ENCODE results near the gene PLCB2.

Gene PLCB2

DNA sequence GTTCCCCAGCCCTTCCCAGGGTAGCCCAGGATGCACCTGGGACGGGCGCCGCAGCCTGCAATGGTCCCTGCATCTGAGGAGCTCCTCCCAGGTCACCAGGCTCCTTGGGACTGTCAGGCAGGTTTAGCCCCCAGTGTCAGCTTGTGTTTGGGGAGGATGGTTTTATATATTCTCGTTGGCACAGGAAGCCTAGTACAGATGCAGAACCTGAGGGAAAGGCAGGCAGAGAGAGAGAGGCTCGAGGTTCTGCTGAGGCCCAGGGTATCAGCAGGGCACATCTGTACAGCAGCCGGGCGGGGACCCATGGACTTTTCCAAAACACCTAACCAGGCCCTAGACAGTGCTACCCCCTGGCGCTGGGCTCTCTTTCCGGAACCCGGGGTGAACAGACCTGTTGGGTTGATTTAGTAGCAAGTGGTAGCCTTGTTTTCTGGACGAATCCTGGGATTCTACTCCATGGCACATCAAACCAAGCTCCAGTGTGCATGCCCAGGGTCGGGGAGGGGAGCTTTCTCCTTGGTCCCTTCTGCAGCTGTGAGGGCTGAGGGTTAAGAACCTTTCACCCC, 60.2 kb downstream of the PLCB2 start:
- DNase-seq, result no peak

DNA sequence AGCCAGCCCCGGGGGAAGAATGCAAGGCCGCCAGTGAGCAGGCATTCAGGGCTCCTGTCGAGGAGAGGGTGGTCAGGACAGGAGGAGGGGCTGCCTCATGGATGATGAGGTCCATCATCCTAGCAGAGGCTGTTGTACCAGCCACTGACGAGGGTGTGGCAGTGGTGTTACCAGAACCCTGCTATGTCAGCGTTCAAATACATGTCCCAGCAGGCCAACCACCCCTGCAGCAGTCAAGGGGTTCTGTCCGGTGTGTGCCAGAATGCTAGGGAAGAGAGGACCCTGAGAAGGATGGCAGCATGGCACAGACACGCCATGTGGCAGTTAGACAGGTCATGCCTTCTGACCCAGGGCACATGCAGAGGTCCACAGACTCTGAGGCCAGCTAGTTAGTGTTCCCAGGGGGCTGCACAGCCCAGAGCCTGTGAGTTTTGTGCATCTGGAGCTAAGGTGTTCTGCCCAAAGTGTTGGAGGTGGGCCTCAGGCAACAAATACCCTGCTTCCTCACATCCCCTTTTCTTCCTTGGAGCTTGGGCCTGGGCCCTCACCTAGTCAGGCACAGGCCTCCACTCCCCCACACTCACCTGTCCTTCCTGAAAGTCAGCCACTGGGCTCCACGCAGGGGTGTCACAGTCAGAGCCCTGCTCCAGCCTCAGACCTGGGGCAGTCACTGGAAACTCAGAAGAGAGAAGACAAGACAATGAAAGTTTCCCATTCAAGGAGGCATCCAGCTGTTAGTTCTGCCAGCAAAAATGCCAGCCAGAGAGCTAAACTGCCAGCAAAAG, 61.0 kb downstream of the PLCB2 start:
- no peak for DNase-seq

DNA sequence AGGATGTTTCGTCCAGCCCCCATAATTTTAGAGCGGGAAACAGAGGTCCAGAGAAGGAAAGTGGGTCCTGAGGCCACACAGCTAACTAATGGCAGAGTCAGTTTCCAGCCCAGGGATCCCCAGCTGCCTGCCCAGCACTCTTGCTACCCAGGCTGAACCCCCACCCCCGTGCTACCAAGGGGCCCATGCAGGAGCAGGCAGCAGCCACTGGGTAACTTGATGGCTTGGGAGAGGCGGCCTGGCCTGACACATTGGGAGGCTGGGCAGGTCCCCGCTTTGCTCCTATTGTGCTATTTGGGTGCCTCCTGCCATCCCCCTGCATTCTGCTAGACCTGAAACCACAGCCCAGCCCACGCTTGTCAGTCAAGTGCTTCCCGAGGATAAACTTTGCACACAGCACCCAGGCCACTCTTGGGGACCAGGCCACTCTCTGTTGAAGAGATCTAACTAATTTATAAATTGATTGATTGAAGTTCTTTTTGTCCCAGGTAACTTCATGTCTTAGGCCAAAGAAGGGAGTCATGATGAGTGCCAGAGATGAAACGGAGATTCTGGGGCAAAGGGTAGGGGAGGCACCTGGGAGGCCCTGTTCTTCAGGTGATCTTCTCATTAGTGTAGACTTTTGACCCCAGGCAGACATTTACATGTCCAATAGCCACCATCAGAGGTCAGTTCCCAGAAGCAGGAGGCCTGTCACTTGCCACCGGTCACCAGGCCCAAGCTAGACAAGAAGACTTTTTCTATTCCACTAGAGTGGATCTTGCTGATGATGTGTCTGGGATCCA, 61.9 kb downstream of the PLCB2 start:
- DNase-seq, result no peak

DNA sequence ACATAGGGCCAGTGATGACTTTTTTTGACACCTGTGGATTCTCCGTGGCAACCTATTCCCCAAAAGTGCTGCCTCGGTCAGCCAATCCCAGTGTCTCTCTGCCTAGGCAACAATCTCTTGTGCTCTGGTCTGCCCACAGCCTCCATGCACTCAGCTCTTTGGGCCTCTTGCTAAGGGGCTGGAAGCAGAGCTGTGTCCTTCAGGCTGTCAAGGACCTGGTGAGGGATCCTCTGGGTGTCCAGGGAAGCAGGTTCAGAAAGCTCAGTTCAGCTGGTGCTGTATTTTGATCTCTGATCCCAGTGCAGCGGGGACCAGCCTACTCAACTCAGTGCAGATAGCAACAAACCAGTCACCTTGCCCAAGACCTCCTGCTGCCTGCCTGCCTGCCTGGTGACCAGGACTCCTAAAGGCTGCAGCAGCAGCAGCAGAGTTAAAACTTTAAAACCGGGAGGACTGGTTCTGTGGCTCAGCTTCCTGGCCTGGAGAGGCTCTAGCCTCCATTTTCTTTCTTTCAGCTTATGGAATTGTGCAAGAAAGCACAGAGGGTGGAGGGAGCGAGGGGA, 62.7 kb downstream of the PLCB2 start:
- no peak for DNase-seq

DNA sequence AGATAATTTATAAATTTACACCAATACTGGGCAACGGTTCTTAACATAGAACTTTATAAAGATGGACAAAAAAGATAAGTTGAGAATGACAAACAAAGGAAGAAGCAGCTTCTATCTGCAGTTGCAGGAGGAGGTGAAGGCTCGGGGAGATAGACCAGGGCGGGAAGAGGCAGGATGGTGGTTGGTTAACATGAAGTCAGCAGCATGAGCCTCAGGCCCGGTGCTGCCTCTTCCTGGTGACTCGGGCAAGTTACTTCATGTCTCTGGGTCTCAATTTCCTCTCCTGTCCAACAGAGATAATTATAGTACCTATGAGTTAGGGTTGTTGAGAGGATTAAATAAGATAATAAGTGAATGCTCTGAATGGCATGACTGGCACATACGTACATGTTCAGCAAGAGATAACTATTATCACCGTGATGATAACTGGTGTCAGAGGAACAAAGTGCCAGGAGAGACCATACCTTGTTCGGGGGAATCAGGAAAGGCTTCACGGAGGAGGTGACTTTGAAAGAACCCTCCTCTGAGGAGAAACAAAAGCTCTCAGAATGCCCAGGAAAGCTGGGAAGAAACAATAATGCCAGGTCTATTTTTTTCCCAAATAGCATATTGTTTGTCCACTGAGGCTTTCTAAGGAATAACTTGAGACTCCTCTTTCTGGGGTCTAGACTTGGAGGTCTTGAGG, 64.5 kb downstream of the PLCB2 start:
- no peak for DNase-seq

DNA sequence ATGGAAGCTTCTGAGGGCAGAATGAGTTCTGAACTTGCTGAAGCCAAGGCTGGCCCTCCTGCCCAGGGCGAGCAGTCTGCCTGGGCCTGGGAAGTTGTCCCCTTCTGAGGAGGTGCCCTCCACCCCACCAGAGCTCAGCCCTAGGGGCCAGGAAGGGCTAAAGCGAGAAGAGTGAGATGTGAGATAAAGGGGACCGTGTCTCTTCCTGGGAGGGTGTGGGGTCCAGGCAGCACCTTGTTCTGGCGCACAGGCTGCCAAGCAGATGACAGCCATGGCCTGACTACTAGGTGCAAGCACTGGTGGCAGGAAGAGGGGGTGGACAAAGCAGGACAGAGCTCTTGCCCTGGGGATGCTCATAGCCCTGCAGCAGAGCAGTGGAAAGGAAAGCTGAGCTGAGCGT, 65.1 kb downstream of the PLCB2 start:
- no peak for DNase-seq

DNA sequence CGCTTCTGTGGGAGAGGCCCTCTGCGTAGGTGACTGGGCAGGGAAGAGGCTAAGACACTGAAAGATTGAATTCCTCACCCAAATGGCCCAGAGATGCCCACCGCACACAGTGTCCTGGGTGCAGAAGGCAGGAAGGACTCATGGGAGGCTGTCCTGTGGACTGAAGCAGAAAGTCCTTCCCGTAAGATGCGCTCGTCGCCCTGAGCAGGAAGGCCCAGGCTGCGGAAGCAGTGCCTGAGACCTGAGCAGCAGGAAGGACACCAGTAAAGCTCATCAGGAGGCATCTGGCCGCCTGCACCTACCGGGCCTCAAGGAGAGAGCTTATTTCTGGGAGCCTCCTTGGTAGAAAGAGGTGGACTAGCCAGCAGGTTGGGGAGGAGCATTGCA, 65.5 kb downstream of the PLCB2 start:
- no peak for DNase-seq

DNA sequence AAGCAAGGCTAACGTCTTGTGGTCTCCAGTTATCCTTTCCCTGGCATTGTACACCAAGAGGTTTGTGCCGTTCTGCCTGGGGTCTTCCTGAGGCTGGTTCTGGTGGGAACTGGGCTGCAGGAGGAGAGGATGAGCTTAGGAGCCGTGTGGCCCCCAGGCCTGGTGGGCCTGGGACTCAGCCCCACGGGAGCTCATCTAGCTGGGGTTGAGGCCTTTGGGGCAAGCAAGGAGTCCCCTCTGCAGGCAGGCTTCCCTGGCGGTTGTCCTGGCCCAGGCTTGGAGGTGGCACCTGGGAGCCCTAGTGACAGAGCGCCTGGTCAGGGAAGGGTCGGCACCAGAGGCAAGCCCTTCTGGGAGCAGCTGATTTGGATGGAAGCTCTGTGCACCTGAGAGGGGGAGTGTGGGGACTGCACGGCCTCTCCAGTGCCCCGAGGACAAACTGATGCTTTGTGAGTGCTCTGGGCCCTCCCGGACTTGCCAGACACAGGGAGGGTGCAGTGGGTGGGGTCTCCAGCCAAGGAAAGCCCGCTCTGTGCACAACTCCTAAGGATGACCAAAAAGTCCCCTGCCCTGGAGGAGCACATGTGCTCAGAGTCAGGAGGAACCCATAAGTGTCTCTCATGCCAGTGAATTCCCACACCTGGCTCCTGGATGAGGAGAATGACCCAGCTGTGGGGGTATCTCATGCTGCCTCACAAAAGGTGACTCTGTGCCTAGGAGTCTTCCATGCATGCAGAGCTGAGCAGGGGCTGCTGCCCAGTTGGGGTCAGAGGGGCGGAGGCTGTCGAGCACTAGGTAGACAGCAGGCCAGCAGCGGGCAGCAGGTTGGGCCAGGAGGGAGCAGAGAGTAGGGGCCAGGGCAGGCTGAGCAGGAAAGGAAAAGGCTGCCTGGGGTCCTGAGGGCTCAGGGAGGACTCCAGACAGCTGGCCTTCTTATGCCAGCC, 66.2 kb downstream of the PLCB2 start:
- no peak for DNase-seq

DNA sequence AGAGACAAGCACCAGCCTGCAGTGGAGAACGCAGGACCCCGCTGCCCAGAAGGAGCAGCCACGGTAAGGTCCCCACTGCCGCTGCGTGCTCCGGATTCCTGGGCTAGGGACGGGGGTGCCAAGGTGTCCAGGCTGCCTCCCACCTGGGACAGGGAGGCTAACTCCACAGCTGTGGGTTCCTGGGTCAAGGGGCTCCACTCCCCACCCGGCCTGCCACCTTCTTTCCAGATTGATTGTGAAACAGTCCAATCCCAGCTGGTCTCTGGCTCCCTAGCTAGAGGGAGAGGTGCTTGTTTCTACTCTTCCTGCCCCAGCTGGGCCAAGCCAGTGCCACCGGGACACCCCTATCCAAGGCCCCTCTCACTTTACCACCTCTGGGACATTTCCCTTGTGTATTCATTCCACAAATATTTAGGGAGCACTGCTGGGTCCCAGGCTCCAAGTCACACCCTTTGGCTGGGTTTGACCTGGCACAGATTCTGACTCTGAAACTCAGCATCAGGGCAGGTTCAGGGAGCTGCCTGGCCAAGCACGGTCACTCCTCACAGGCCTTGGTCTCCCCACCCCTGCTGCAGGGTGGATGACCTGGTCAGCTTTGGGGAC, 67.0 kb downstream of the PLCB2 start:
- DNase-seq, result no peak

DNA sequence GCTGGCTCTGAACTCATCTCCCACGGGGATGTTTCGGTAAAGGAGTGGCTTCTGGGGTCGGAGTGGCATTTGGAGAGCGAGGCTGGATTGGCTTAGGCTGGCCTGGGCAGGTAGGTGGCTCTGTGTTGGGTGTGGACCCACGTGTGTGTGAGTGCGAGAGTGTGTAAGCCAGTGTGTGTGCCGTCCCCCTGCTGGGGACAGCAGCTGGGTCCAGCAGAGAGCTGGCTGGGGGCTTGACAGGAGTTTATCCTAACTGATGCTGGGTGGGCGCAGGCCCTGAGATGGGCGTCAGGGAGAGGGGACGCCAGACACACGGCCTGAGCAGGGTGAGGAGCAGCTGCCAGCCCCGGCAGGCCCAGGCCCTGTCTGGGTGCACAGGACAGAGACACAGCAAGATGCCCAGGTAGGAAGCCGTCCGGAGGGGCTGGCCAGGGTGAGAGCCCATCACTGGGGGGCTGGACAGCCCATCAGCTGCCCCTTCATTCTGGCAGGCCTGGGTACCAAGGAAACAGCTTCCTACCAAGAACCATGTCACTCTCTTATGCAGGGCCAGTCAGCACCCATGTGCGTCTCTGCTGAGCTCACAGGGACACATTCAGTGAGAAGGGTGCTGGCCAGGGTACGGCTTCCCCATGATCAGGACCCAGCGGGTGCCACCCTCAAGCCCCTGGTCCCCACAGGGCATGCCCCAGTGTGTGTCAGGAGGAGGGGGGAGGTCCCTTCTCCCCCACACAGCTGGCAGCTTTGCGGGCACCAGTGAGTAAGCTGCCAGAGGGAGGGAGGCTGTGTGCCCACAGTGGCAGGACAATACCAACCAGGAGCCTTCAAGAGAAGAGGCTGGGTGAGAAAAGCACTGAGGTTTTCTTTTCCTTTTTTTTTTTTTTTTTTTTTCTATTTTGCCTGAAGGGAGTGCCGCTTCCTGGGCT, 67.8 kb downstream of the PLCB2 start:
- DNase-seq, result no peak

DNA sequence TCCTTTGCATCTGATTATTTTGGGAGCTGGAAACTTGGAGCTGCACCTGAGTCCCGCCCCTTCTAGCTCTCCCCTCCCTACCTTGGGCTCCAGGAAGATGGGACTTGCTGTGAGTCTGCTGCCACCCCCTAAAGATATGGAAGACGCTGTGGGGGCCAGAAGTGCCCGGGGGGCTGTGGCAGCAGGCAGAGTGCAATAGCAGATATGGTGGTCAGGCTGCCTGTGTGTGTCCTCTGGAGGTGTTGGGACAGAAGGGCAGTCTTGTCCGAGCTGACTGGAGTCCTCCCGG, 68.4 kb downstream of the PLCB2 start:
- no peak for DNase-seq

DNA sequence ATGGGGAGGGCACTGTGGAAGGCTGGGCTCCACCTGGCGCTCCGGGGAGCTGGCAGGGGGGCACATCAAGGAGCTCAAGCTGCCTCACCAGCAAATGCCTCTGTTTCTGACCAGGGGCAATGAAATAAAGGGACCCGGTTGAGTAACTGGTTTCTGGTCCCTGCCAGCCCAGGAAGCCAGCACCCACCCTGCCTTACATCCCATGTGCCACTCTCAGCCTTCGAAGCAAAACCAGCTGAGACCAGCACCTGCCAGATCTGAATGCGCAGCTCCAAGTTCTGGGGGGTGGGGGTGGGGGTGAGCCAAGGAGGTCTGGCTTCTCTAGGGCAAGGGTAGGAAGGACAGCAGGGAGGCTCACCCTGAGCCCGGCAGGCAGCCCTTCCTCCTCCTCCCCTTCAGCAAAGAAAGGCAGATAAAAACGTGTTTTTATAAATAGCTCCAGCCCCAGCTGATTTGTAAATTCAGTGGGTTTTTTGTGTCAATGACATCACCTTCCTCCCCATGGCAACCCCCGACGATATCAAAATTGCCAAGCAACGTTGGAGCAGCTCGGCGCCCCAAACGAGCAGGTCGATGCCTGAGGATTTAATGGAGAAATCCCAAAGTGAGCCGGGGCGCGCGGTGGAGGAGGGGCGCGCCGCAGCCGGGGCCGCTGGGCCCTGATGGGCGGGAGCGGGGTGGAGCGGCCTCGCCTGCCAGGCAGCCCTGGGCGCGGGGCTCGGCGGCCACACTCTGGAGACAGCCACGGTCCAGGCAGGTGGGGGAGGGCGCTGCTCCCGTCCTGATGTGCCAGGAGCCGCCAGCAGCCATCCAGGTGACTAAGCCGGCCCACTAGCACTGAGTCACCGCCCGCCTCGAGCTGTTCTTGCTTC, 69.0 kb downstream of the PLCB2 start, which contains the start of gene PAK6:
PAK6 (plus strand) TSS at position 532 of the 872 bp plus-strand sequence. CDS start 25,723 bp downstream, outside the sequence.
- no peak for DNase-seq
